ENCODE measurements around the gene SOX8. TPM values are rescaled to one million over a fixed set of nuclear protein-coding genes. Genes with fewer than 3 reads are reported as not detected.

The SOX8 gene
- total RNA-seq, 1 donor from 2014 or later: 0.74 TPM

GRCh38 chr16:987906-988305, 6.3 kb downstream of the SOX8 start:
- Histone ChIP-seq H3K27ac (no peak overlapping the region), H3K4me3 (no peak overlapping the region), H3K27me3 (no peaks in the 10 kb centered on the region), H3K36me3 (no peaks in the 10 kb centered on the region), H3K4me1 (no peaks in the 10 kb centered on the region), H3K9me3 (no peaks in the 10 kb centered on the region)
- DNase-seq (ENCODE audit: extremely low spot score in 2 of 2): no peak
- TF ChIP-seq, protein P1, sequence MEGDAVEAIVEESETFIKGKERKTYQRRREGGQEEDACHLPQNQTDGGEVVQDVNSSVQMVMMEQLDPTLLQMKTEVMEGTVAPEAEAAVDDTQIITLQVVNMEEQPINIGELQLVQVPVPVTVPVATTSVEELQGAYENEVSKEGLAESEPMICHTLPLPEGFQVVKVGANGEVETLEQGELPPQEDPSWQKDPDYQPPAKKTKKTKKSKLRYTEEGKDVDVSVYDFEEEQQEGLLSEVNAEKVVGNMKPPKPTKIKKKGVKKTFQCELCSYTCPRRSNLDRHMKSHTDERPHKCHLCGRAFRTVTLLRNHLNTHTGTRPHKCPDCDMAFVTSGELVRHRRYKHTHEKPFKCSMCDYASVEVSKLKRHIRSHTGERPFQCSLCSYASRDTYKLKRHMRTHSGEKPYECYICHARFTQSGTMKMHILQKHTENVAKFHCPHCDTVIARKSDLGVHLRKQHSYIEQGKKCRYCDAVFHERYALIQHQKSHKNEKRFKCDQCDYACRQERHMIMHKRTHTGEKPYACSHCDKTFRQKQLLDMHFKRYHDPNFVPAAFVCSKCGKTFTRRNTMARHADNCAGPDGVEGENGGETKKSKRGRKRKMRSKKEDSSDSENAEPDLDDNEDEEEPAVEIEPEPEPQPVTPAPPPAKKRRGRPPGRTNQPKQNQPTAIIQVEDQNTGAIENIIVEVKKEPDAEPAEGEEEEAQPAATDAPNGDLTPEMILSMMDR (IDR thresholded peaks at IDR 0.05): no peak
- TF ChIP-seq POLR2A (IDR thresholded peaks at IDR 0.05): no peak
- TF ChIP-seq POLR2AphosphoS5 (IDR thresholded peaks at IDR 0.05; ENCODE audit: insufficient read depth in 1 of 2, low read depth in 1 of 2): no peak
- intact Hi-C loops (cut with DNase I): no loop called here

DNA sequence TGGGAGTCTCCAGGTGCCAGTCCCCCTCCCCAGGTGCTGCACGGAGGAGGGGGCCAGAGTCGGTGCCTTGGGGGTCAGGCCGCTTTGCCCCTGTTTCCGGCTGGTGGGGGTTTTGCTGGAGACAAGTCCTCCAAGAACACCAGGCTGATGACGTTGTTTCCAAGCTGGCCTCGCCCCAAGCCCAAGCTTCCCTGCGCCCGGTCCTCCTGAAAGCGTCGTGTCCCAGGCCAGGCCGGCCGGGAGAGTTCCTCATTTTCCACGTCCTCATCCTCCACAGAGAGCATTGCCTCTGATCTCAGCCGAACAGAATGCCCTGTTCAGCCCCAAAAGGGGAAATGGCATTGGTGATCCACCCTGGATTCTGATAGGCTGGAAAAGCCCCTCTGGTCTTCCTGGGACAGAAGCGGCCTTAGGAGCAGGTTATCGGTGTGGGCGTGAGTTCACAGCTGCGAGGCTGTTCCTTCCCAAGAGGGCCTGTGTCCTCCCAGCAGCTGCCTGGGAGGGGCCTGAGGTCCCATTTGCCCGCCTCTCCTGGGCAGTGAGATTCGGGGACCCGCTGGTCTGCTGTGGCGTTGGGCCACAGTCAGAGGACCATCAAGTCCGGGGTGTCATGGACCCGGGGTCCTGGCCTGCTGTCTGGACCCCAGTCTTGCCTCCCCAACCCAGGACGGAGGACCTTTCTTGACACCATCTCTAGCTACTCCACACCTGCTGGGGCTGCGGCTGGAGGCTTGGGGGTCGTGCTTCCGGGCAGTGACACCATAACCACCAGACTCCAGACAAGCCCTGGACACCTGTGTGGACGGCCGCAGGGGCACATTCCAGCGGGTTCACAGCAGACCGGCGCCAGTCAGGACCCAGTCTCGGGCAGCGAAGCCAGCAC, 7.1 kb downstream of the SOX8 start:
- H3K27me3 ChIP-seq: no peaks in the 10 kb centered on the region
- TF ChIP-seq POLR2AphosphoS5 (IDR thresholded peaks at IDR 0.05; ENCODE audit: insufficient read depth in 1 of 2, low read depth in 1 of 2) (no peak), POLR2A (IDR thresholded peaks at IDR 0.05) (no peak)
- TF ChIP-seq, protein P1 (IDR thresholded peaks at IDR 0.05): no peak
- H3K27ac ChIP-seq: no peak overlapping the region

GRCh38 chr16:989354-989814, 7.8 kb downstream of the SOX8 start:
- H3K4me3 ChIP-seq: no peak overlapping the region
- H3K27me3 ChIP-seq: no peaks in the 10 kb centered on the region
- H3K4me1 ChIP-seq: no peaks in the 10 kb centered on the region
- intact Hi-C loops (cut with DNase I): no loop called here
- H3K36me3 ChIP-seq: no peaks in the 10 kb centered on the region
- no peak overlapping the region for H3K27ac ChIP-seq
- no peaks in the 10 kb centered on the region for H3K9me3 ChIP-seq
- DNase-seq (ENCODE audit: extremely low spot score in 2 of 2): no peak
- TF ChIP-seq POLR2A (IDR thresholded peaks at IDR 0.05) (no peak), POLR2AphosphoS5 (IDR thresholded peaks at IDR 0.05; ENCODE audit: insufficient read depth in 1 of 2, low read depth in 1 of 2) (no peak)
- TF ChIP-seq, protein P1 (IDR thresholded peaks at IDR 0.05): no peak

More for the DNA sequence above, 7.1 kb downstream of the SOX8 start:
- no peak overlapping the region for H3K4me3 ChIP-seq
- H3K4me1 ChIP-seq: no peaks in the 10 kb centered on the region
- DNase-seq (ENCODE audit: extremely low spot score in 2 of 2): no peak
- no peaks in the 10 kb centered on the region for H3K36me3 ChIP-seq
- H3K9me3 ChIP-seq: no peaks in the 10 kb centered on the region
- intact Hi-C loops (cut with DNase I): no loop called here

- Histone ChIP-seq H3K36me3 (no peaks in the 10 kb centered on the region), H3K4me3 (no peak overlapping the region), H3K27ac (no peak overlapping the region), H3K9me3 (peaks cover 6% of the 10 kb centered on the region), H3K27me3 (no peaks in the 10 kb centered on the region), H3K4me1 (no peaks in the 10 kb centered on the region)
- no peak for DNase-seq (ENCODE audit: extremely low spot score in 2 of 2)
- TF ChIP-seq POLR2A (IDR thresholded peaks at IDR 0.05) (no peak), POLR2AphosphoS5 (IDR thresholded peaks at IDR 0.05; ENCODE audit: insufficient read depth in 1 of 2, low read depth in 1 of 2) (no peak)
- TF ChIP-seq, protein P1 (IDR thresholded peaks at IDR 0.05): no peak
- intact Hi-C loops (cut with DNase I): no loop called here
Measured at GRCh38 chr16:990516-991291, 9.1 kb downstream of the SOX8 start.
